ENCODE results near the gene CNN1.
"Not testable (repeated sequence)": the region's sequence is repeated elsewhere in the genome, so short reads cannot be mapped to it uniquely, and the experiment has no call there.

CNN1 gene

GRCh38 chr19:11570039-11570462 is 31.4 kb downstream of the CNN1 start:
- Histone ChIP-seq H3K36me3 (ENCODE audit: insufficient read depth, low read length) (no peaks in the 10 kb centered on the region), H3K9me3 (ENCODE audit: insufficient read depth, low read depth, low read length) (no peaks in the 10 kb centered on the region), H3K27me3 (ENCODE audit: insufficient read depth, low read length) (no peaks in the 10 kb centered on the region), H3K27ac (ENCODE audit: low read depth, low read length) (no peak overlapping the region), H3K4me3 (ENCODE audit: low read length) (no peak overlapping the region), H3K9ac (ENCODE audit: low read depth, low read length) (no peak overlapping the region), H3K4me1 (ENCODE audit: insufficient read depth, low read length) (no peaks in the 10 kb centered on the region)
- 90% methylated on average over 5 of the region's 5 CpGs for WGBS

- H3K27ac ChIP-seq (ENCODE audit: low read depth, low read length); H3K9me3 ChIP-seq (ENCODE audit: insufficient read depth, low read depth, low read length): not testable (repeated sequence)
- 94% methylated on average over 6 of the region's 6 CpGs for WGBS
Observed at GRCh38 chr19:11573354-11573753, 34.7 kb downstream of the CNN1 start.

GRCh38 chr19:11573763-11574162 is 35.1 kb downstream of the CNN1 start:
- H3K4me3 ChIP-seq (ENCODE audit: low read length); H3K9me3 ChIP-seq (ENCODE audit: insufficient read depth, low read depth, low read length); H3K27ac ChIP-seq (ENCODE audit: low read depth, low read length); H3K4me1 ChIP-seq (ENCODE audit: insufficient read depth, low read length); H3K9ac ChIP-seq (ENCODE audit: low read depth, low read length); H3K36me3 ChIP-seq (ENCODE audit: insufficient read depth, low read length); H3K27me3 ChIP-seq (ENCODE audit: insufficient read depth, low read length): not testable (repeated sequence)
- 90% methylated on average over 4 of the region's 4 CpGs for WGBS

More at GRCh38 chr19:11573354-11573753, 34.7 kb downstream of the CNN1 start:
- not testable (repeated sequence) for H3K9ac ChIP-seq (ENCODE audit: low read depth, low read length); H3K4me3 ChIP-seq (ENCODE audit: low read length); H3K27me3 ChIP-seq (ENCODE audit: insufficient read depth, low read length); H3K4me1 ChIP-seq (ENCODE audit: insufficient read depth, low read length); H3K36me3 ChIP-seq (ENCODE audit: insufficient read depth, low read length)

- Histone ChIP-seq H3K9ac (ENCODE audit: low read depth, low read length) (no peak overlapping the region), H3K4me1 (ENCODE audit: insufficient read depth, low read length) (peaks cover 3% of the 10 kb centered on the region; the same call in 1 of the 2 replicates), H3K27me3 (ENCODE audit: insufficient read depth, low read length) (no peaks in the 10 kb centered on the region), H3K9me3 (ENCODE audit: insufficient read depth, low read depth, low read length) (no peaks in the 10 kb centered on the region), H3K36me3 (ENCODE audit: insufficient read depth, low read length) (no peaks in the 10 kb centered on the region), H3K4me3 (ENCODE audit: low read length) (no peak overlapping the region), H3K27ac (ENCODE audit: low read depth, low read length) (no peak overlapping the region)
- 93% methylated on average over 9 of the region's 9 CpGs for WGBS
Observed at GRCh38 chr19:11574689-11575088, 36.0 kb downstream of the CNN1 start.

- no peaks in the 10 kb centered on the region for H3K9me3 ChIP-seq (ENCODE audit: insufficient read depth, low read depth, low read length)
- H3K27ac ChIP-seq (ENCODE audit: low read depth, low read length): no peak overlapping the region
- no peaks in the 10 kb centered on the region for H3K27me3 ChIP-seq (ENCODE audit: insufficient read depth, low read length)
- no peaks in the 10 kb centered on the region for H3K36me3 ChIP-seq (ENCODE audit: insufficient read depth, low read length)
- H3K4me1 ChIP-seq (ENCODE audit: insufficient read depth, low read length): peaks cover 3% of the 10 kb centered on the region; the same call in 1 of the 2 replicates
- no peak overlapping the region for H3K9ac ChIP-seq (ENCODE audit: low read depth, low read length)
- H3K4me3 ChIP-seq (ENCODE audit: low read length): no peak overlapping the region
- WGBS: 93% methylated on average over 15 of the region's 15 CpGs
Observed at GRCh38 chr19:11576227-11576626, 37.6 kb downstream of the CNN1 start.

- Histone ChIP-seq H3K9me3 (ENCODE audit: insufficient read depth, low read depth, low read length) (no peaks in the 10 kb centered on the region), H3K4me3 (ENCODE audit: low read length) (peak within 1 kb of the TSS; percentile 51), H3K4me1 (ENCODE audit: insufficient read depth, low read length) (peaks cover 3% of the 10 kb centered on the region; the same call in 1 of the 2 replicates), H3K36me3 (ENCODE audit: insufficient read depth, low read length) (no peaks in the 10 kb centered on the region), H3K27ac (ENCODE audit: low read depth, low read length) (no peak within 1 kb of the TSS), H3K27me3 (ENCODE audit: insufficient read depth, low read length) (no peaks in the 10 kb centered on the region), H3K9ac (ENCODE audit: low read depth, low read length) (peak within 1 kb of the TSS; percentile 51; the same call in 1 of the 2 replicates)
- WGBS: 87% methylated on average over 18 of the region's 18 CpGs
Observed at GRCh38 chr19:11577451-11578257, 39.0 kb downstream of the CNN1 start, which contains the start of gene ACP5. TSS of gene ACP5 (minus strand) at chr19:11577645. CDS start at chr19:11577317, 328 bp downstream.

- WGBS: 75% methylated on average over 62 of the region's 62 CpGs
- peak overlapping the region; percentile 51; the same call in 1 of the 2 replicates for H3K9ac ChIP-seq (ENCODE audit: low read depth, low read length)
- H3K9me3 ChIP-seq (ENCODE audit: insufficient read depth, low read depth, low read length): no peaks in the 10 kb centered on the region
- no peak overlapping the region for H3K27ac ChIP-seq (ENCODE audit: low read depth, low read length)
- H3K36me3 ChIP-seq (ENCODE audit: insufficient read depth, low read length): no peaks in the 10 kb centered on the region
- H3K4me3 ChIP-seq (ENCODE audit: low read length): peak overlapping the region; percentile 51
- H3K27me3 ChIP-seq (ENCODE audit: insufficient read depth, low read length): no peaks in the 10 kb centered on the region
- H3K4me1 ChIP-seq (ENCODE audit: insufficient read depth, low read length): peaks cover 3% of the 10 kb centered on the region; the same call in 1 of the 2 replicates
Observed at GRCh38 chr19:11578258-11579142, 39.8 kb downstream of the CNN1 start.

- WGBS: 95% methylated on average over 3 of the region's 4 CpGs
- no peak overlapping the region for H3K4me3 ChIP-seq (ENCODE audit: low read length)
- H3K9ac ChIP-seq (ENCODE audit: low read depth, low read length): no peak overlapping the region
- no peaks in the 10 kb centered on the region for H3K9me3 ChIP-seq (ENCODE audit: insufficient read depth, low read depth, low read length)
- H3K27me3 ChIP-seq (ENCODE audit: insufficient read depth, low read length): no peaks in the 10 kb centered on the region
- peaks cover 3% of the 10 kb centered on the region; the same call in 1 of the 2 replicates for H3K4me1 ChIP-seq (ENCODE audit: insufficient read depth, low read length)
- H3K36me3 ChIP-seq (ENCODE audit: insufficient read depth, low read length): no peaks in the 10 kb centered on the region
- H3K27ac ChIP-seq (ENCODE audit: low read depth, low read length): no peak overlapping the region
Observed at GRCh38 chr19:11580116-11580515, 41.5 kb downstream of the CNN1 start.

GRCh38 chr19:11581740-11582139 is 43.1 kb downstream of the CNN1 start:
- Histone ChIP-seq H3K9ac (ENCODE audit: low read depth, low read length) (no peak overlapping the region), H3K4me1 (ENCODE audit: insufficient read depth, low read length) (peaks cover 3% of the 10 kb centered on the region; the same call in 1 of the 2 replicates), H3K4me3 (ENCODE audit: low read length) (no peak overlapping the region), H3K9me3 (ENCODE audit: insufficient read depth, low read depth, low read length) (no peaks in the 10 kb centered on the region), H3K27me3 (ENCODE audit: insufficient read depth, low read length) (no peaks in the 10 kb centered on the region), H3K27ac (ENCODE audit: low read depth, low read length) (no peak overlapping the region), H3K36me3 (ENCODE audit: insufficient read depth, low read length) (no peaks in the 10 kb centered on the region)
- 74% methylated on average over 3 of the region's 3 CpGs for WGBS

GRCh38 chr19:11586331-11586730 is 47.7 kb downstream of the CNN1 start:
- Histone ChIP-seq H3K4me3 (ENCODE audit: low read length) (no peak overlapping the region), H3K27me3 (ENCODE audit: insufficient read depth, low read length) (no peaks in the 10 kb centered on the region), H3K4me1 (ENCODE audit: insufficient read depth, low read length) (no peaks in the 10 kb centered on the region), H3K9ac (ENCODE audit: low read depth, low read length) (no peak overlapping the region), H3K36me3 (ENCODE audit: insufficient read depth, low read length) (no peaks in the 10 kb centered on the region), H3K9me3 (ENCODE audit: insufficient read depth, low read depth, low read length) (no peaks in the 10 kb centered on the region), H3K27ac (ENCODE audit: low read depth, low read length) (no peak overlapping the region)
- WGBS: 84% methylated on average over 5 of the region's 6 CpGs
